ENCODE data around the gene ABTB1. TPM values are rescaled to one million over a fixed set of nuclear protein-coding genes. Genes with fewer than 3 reads are reported as not detected.

ABTB1 gene
- total and polyA plus RNA-seq, 2 of the 13 experiments (the other 11 are each of a cell fraction or from before 2014, with no cell fraction given): 0.42 to 14.5 TPM

GRCh38 chr3:127697551-127698240 lies 24.9 kb downstream of the ABTB1 start (continued):
- no peak for TF ChIP-seq ZNF547 (CRISPR knock-in tag; IDR thresholded peaks at IDR 0.05)
- TF ChIP-seq ZNF503 (CRISPR knock-in tag; IDR thresholded peaks at IDR 0.05): no peak
- TF ChIP-seq MAFG (CRISPR knock-in tag; IDR thresholded peaks at IDR 0.05): no peak
- TF ChIP-seq ZNF749 (CRISPR knock-in tag; IDR thresholded peaks at IDR 0.05; ENCODE audit: borderline replicate concordance): no peak
- TF ChIP-seq, protein P1, sequence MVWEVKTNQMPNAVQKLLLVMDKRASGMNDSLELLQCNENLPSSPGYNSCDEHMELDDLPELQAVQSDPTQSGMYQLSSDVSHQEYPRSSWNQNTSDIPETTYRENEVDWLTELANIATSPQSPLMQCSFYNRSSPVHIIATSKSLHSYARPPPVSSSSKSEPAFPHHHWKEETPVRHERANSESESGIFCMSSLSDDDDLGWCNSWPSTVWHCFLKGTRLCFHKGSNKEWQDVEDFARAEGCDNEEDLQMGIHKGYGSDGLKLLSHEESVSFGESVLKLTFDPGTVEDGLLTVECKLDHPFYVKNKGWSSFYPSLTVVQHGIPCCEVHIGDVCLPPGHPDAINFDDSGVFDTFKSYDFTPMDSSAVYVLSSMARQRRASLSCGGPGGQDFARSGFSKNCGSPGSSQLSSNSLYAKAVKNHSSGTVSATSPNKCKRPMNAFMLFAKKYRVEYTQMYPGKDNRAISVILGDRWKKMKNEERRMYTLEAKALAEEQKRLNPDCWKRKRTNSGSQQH (CRISPR knock-in tag; IDR thresholded peaks at IDR 0.05; ENCODE audit: low read depth): no peak
- no peak for TF ChIP-seq GLI4 (CRISPR knock-in tag; IDR thresholded peaks at IDR 0.05; ENCODE audit: borderline replicate concordance)
- no peak for TF ChIP-seq ZNF740 (CRISPR knock-in tag; IDR thresholded peaks at IDR 0.05)
- no peak for TF ChIP-seq ZMAT5 (CRISPR knock-in tag; IDR thresholded peaks at IDR 0.05; ENCODE audit: borderline replicate concordance, low read depth)
- TF ChIP-seq ZNF543 (CRISPR knock-in tag; IDR thresholded peaks at IDR 0.05): no peak
- TF ChIP-seq, protein P2, sequence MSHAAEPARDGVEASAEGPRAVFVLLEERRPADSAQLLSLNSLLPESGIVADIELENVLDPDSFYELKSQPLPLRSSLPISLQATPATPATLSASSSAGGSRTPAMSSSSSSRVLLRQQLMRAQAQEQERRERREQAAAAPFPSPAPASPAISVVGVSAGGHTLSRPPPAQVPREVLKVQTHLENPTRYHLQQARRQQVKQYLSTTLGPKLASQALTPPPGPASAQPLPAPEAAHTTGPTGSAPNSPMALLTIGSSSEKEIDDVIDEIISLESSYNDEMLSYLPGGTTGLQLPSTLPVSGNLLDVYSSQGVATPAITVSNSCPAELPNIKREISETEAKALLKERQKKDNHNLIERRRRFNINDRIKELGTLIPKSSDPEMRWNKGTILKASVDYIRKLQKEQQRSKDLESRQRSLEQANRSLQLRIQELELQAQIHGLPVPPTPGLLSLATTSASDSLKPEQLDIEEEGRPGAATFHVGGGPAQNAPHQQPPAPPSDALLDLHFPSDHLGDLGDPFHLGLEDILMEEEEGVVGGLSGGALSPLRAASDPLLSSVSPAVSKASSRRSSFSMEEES (CRISPR knock-in tag; IDR thresholded peaks at IDR 0.05): 0 out of 2 replicates have a peak, but pooled peaks have one; percentile 21
- no peak for TF ChIP-seq THRA (CRISPR knock-in tag; IDR thresholded peaks at IDR 0.05; ENCODE audit: borderline replicate concordance)
- TF ChIP-seq SNAPC5 (CRISPR knock-in tag; IDR thresholded peaks at IDR 0.05; ENCODE audit: borderline replicate concordance): no peak
- TF ChIP-seq, protein P3, sequence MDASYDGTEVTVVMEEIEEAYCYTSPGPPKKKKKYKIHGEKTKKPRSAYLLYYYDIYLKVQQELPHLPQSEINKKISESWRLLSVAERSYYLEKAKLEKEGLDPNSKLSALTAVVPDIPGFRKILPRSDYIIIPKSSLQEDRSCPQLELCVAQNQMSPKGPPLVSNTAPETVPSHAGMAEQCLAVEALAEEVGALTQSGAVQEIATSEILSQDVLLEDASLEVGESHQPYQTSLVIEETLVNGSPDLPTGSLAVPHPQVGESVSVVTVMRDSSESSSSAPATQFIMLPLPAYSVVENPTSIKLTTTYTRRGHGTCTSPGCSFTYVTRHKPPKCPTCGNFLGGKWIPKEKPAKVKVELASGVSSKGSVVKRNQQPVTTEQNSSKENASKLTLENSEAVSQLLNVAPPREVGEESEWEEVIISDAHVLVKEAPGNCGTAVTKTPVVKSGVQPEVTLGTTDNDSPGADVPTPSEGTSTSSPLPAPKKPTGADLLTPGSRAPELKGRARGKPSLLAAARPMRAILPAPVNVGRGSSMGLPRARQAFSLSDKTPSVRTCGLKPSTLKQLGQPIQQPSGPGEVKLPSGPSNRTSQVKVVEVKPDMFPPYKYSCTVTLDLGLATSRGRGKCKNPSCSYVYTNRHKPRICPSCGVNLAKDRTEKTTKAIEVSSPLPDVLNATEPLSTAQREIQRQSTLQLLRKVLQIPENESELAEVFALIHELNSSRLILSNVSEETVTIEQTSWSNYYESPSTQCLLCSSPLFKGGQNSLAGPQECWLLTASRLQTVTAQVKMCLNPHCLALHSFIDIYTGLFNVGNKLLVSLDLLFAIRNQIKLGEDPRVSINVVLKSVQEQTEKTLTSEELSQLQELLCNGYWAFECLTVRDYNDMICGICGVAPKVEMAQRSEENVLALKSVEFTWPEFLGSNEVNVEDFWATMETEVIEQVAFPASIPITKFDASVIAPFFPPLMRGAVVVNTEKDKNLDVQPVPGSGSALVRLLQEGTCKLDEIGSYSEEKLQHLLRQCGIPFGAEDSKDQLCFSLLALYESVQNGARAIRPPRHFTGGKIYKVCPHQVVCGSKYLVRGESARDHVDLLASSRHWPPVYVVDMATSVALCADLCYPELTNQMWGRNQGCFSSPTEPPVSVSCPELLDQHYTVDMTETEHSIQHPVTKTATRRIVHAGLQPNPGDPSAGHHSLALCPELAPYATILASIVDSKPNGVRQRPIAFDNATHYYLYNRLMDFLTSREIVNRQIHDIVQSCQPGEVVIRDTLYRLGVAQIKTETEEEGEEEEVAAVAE (CRISPR knock-in tag; IDR thresholded peaks at IDR 0.05; ENCODE audit: borderline replicate concordance): no peak
- TF ChIP-seq, protein P4, sequence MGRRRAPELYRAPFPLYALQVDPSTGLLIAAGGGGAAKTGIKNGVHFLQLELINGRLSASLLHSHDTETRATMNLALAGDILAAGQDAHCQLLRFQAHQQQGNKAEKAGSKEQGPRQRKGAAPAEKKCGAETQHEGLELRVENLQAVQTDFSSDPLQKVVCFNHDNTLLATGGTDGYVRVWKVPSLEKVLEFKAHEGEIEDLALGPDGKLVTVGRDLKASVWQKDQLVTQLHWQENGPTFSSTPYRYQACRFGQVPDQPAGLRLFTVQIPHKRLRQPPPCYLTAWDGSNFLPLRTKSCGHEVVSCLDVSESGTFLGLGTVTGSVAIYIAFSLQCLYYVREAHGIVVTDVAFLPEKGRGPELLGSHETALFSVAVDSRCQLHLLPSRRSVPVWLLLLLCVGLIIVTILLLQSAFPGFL (CRISPR knock-in tag; IDR thresholded peaks at IDR 0.05): no peak
- no peak for TF ChIP-seq SOX5 (CRISPR knock-in tag; IDR thresholded peaks at IDR 0.05; ENCODE audit: borderline replicate concordance)

All from HepG2 (cell line).